Gastrocnemius medialis (tissue), 4 donors: ENCODE measurements around the gene RAD51C. TPM values are rescaled to one million over a fixed set of nuclear protein-coding genes. Genes with fewer than 3 reads are reported as not detected.

Source experiments
- ATAC-seq, 2 donors: fragments of 150-250 bp; one replicate each; pipeline ENCODE4 v1.9.1; 2016
- DNase-seq, 2 donors: peaks; one replicate each; pipeline ENCODE4 v3.0.0-alpha.2; 2019
- H3K27ac ChIP-seq, 4 donors: fragments of 200-600 bp; sonication (generic); 1 replicate in 1 of 4; 2 replicates in 3 of 4; pipeline ENCODE4 v1.5.1; 2016 to 2018; ENCODE audit warnings: mild to moderate bottlenecking in 2 of 4, moderate library complexity in 1 of 4
- H3K27me3 ChIP-seq, 3 donors: fragments of 200-600 bp; sonication (generic) in 2 of 3; 1 replicate in 1 of 3; 2 replicates in 2 of 3; pipeline versions ENCODE4 v1.5.1 to v1.6.0; 2016 to 2019; ENCODE audit warnings: mild to moderate bottlenecking in 1 of 3, moderate library complexity in 1 of 3
- H3K36me3 ChIP-seq, 2 donors: fragments of 200-600 bp; sonication (generic) in 1 of 2; one replicate each; pipeline ENCODE4 v1.5.1; 2017 to 2018
- H3K4me1 ChIP-seq, 2 donors: fragments of 200-600 bp; sonication (generic) in 1 of 2; one replicate each; pipeline ENCODE4 v1.5.1; 2016 to 2017; ENCODE audit warnings: mild to moderate bottlenecking in 2 of 2
- H3K4me3 ChIP-seq, 4 donors: fragments of 200-600 bp; sonication (generic) in 3 of 4; 1 replicate in 1 of 4; 2 replicates in 3 of 4; pipeline ENCODE4 v1.5.1; 2016 to 2019; ENCODE audit warnings: mild to moderate bottlenecking in 2 of 4
- H3K9me3 ChIP-seq, 3 donors: fragments of 200-600 bp; sonication (generic) in 2 of 3; 1 replicate in 1 of 3; 2 replicates in 2 of 3; pipeline ENCODE4 v1.5.1; 2016 to 2019
- POLR2A ChIP-seq, 2 donors: fragments of 450-650 bp; IDR thresholded peaks; one replicate each; pipeline ENCODE4 v1.6.1; 2017; ENCODE audit warnings: antibody characterized with exemption in 2 of 2, mild to moderate bottlenecking in 2 of 2, moderate library complexity in 2 of 2
- in situ Hi-C, 4 donors: fragments of 200-750 bp; cut with MboI; loops; one replicate each; pipeline versions ENCODE4 v1.15.0 to v1.8.0; 2017; ENCODE audit warnings: low sequenced_read_pairs in 4 of 4
- intact Hi-C: fragments of 100-400 bp; cut with DNase I; formaldehyde crosslinking; loops from one replicate; pipeline ENCODE4 v1.15.1; 2023; ENCODE audit warnings: low total_unique reads
- total RNA-seq, 4 donors: library from RNA; depleted of rRNA; stranded (reverse); fragments of >200 nt; gene quantifications; one replicate each; pipeline versions ENCODE4 v1.1.0 to v1.2.3, GENCODE V29; 2016
- TF ChIP-seq, protein P1 (sequence below), 5 experiments: fragments of 450-650 bp in 3 of 5; fragments of 200-600 bp in 2 of 5; sonication (generic) in 2 of 5; IDR thresholded peaks in 4 of 5; conservative IDR thresholded peaks in 1 of 5; 1 replicate in 4 of 5; 2 replicates in 1 of 5; pipeline ENCODE4 v1.5.1; 2016 to 2019; ENCODE audit warnings: antibody characterized with exemption in 5 of 5, mild to moderate bottlenecking in 3 of 5, moderate library complexity in 3 of 5

RAD51C gene
- total RNA-seq, 4 donors from 2014 or later: 6.4 to 18.7 (median 12.5) TPM

DNA sequence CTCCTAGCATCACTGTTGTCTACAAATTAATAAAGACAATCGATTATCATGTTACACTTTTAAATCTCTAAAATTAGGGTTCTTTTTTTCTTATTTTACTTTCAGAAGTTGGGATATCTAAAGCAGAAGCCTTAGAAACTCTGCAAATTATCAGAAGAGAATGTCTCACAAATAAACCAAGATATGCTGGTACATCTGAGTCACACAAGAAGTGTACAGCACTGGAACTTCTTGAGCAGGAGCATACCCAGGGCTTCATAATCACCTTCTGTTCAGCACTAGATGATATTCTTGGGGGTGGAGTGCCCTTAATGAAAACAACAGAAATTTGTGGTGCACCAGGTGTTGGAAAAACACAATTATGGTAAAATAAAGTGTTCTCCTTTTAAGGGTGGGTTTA, 2.4 kb downstream of the RAD51C start:
- Histone ChIP-seq H3K4me1 (peaks cover 10 to 12% of the 10 kb centered on the region in 2 donors), H3K4me3 (no peak overlapping the region), H3K36me3 (peaks cover 6 to 9% of the 10 kb centered on the region in 2 donors), H3K27ac (no peak overlapping the region), H3K27me3 (no peaks in the 10 kb centered on the region), H3K9me3 (no peaks in the 10 kb centered on the region)
- intact Hi-C loops: loop anchor here (5.0 kb wide), 1 partner anchor 163 kb away; no protein-coding TSS in a partner anchor
- no peak for TF ChIP-seq POLR2A (IDR thresholded peaks at IDR 0.05)
- TF ChIP-seq, protein P1, sequence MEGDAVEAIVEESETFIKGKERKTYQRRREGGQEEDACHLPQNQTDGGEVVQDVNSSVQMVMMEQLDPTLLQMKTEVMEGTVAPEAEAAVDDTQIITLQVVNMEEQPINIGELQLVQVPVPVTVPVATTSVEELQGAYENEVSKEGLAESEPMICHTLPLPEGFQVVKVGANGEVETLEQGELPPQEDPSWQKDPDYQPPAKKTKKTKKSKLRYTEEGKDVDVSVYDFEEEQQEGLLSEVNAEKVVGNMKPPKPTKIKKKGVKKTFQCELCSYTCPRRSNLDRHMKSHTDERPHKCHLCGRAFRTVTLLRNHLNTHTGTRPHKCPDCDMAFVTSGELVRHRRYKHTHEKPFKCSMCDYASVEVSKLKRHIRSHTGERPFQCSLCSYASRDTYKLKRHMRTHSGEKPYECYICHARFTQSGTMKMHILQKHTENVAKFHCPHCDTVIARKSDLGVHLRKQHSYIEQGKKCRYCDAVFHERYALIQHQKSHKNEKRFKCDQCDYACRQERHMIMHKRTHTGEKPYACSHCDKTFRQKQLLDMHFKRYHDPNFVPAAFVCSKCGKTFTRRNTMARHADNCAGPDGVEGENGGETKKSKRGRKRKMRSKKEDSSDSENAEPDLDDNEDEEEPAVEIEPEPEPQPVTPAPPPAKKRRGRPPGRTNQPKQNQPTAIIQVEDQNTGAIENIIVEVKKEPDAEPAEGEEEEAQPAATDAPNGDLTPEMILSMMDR (IDR thresholded peaks at IDR 0.05 in 4 of 5, conservative IDR thresholded peaks at IDR 0.05 in 1 of 5): no peak
- no peak for ATAC-seq
- DNase-seq: no peak
- in situ Hi-C loops: loop anchor here in 1 of 4 donors (10.0 kb wide), 1 partner anchor 170 kb away; no protein-coding TSS in a partner anchor

DNA sequence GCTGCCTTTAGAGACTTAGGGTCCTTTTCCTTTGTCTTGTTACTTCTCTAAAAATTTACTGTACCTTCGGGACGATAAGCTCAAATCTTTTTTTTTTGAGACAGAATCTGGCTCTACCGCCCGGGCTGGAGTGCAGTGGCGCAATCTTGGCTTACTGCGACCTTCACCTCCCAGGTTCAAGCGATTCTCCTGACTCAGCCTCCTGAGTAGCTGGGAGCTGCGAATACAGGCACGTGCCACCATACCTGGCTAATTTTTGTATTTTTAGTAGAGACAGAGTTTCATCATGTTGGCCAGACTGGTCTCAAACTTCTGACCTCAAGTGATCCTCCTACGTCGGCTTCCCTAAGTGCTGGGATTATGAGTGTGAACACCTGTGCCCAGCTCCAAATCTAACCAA, 7.4 kb downstream of the RAD51C start:
- H3K9me3 ChIP-seq: no peaks in the 10 kb centered on the region
- no peak overlapping the region for H3K4me3 ChIP-seq
- no peaks in the 10 kb centered on the region for H3K27me3 ChIP-seq
- peaks cover 6 to 16% of the 10 kb centered on the region in 2 donors for H3K36me3 ChIP-seq
- in situ Hi-C loops (loop anchor here in 1 of 4 donors (10.0 to 25.0 kb wide), 2 partner anchors 175 to 313 kb away; no protein-coding TSS in a partner anchor), intact Hi-C loops (no loop called here)
- no peak overlapping the region for H3K27ac ChIP-seq
- TF ChIP-seq POLR2A (IDR thresholded peaks at IDR 0.05): no peak
- TF ChIP-seq, protein P1 (IDR thresholded peaks at IDR 0.05 in 4 of 5, conservative IDR thresholded peaks at IDR 0.05 in 1 of 5): no peak
- ATAC-seq (no peak), DNase-seq (no peak)
- H3K4me1 ChIP-seq: no peaks in the 10 kb centered on the region

DNA sequence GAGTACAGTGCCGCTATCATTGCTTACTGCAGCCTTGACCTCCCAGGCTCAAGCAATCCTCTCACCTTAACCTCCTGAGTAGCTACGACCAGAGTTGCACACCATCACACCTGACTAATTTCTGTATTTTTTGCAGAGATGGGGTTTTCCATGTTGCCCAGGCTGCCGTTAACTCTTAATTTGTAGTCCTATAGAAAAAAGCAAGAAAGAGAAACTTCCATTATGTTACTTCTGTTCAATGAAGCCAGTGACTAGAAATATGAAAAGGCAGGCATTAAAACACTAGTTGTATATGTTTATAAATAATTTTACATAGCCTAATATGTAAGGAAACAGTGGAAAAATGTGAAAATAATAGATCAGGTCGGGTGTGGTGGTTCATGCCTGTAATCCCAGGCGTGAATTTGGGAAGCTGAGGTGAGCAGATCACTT, 9.7 kb downstream of the RAD51C start:
- H3K27me3 ChIP-seq: no peaks in the 10 kb centered on the region
- H3K4me3 ChIP-seq: no peak overlapping the region
- H3K9me3 ChIP-seq: no peaks in the 10 kb centered on the region
- H3K27ac ChIP-seq: no peak overlapping the region
- TF ChIP-seq, protein P1 (IDR thresholded peaks at IDR 0.05 in 4 of 5, conservative IDR thresholded peaks at IDR 0.05 in 1 of 5): no peak
- no peak for TF ChIP-seq POLR2A (IDR thresholded peaks at IDR 0.05)
- intact Hi-C loops (no loop called here), in situ Hi-C loops (loop anchor here in 1 of 4 donors (25.0 kb wide), 1 partner anchor 310 kb away; no protein-coding TSS in a partner anchor)
- no peak for DNase-seq
- no peak for ATAC-seq
- H3K4me1 ChIP-seq: no peaks in the 10 kb centered on the region
- peaks cover 6 to 19% of the 10 kb centered on the region in 2 donors for H3K36me3 ChIP-seq

DNA sequence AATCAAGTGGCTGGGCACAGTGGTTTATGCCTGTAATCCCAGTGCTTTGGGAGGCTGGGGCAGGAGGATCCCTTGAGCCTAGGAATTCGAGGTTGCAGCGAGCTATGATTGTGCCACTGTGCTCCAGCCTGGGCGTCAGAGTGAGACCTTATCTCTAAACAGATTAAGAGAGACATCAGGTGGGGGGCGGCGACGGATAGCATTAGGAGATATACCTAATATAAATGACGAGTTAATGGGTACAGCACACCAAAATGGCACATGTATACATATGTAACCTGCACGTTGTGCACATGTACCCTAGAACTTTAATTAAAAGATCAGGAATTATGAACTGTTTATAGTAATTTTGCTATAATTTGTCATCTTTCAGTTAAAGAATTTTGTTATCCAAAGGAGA, 10.3 kb downstream of the RAD51C start:
- in situ Hi-C loops: loop anchor here in 1 of 4 donors (25.0 kb wide), 1 partner anchor 310 kb away; no protein-coding TSS in a partner anchor
- H3K36me3 ChIP-seq: peaks cover 6 to 19% of the 10 kb centered on the region in 2 donors

More for the DNA sequence above, 10.3 kb downstream of the RAD51C start:
- ATAC-seq (no peak), DNase-seq (no peak)
- Histone ChIP-seq H3K27me3 (no peaks in the 10 kb centered on the region), H3K27ac (no peak overlapping the region), H3K9me3 (no peaks in the 10 kb centered on the region), H3K4me1 (no peaks in the 10 kb centered on the region), H3K4me3 (no peak overlapping the region)
- TF ChIP-seq, protein P1 (IDR thresholded peaks at IDR 0.05 in 4 of 5, conservative IDR thresholded peaks at IDR 0.05 in 1 of 5): no peak
- no peak for TF ChIP-seq POLR2A (IDR thresholded peaks at IDR 0.05)
- intact Hi-C loops: no loop called here
